Activated T-cell treated with anti-CD3 and anti-CD28 coated beads for 4 hours (primary cell): Measurements from ENCODE around the gene IQSEC3.
"Not testable (repeated sequence)": the region's sequence is repeated elsewhere in the genome, so short reads cannot be mapped to it uniquely, and the experiment has no call there.

Experiments used
- DNase-seq: peaks from one replicate; pipeline ENCODE4 v3.0.0-alpha.2; 2020

Gene IQSEC3

GRCh38 chr12:205026-205425, 138.5 kb downstream of the IQSEC3 start:
- DNase-seq: no peak

DNA sequence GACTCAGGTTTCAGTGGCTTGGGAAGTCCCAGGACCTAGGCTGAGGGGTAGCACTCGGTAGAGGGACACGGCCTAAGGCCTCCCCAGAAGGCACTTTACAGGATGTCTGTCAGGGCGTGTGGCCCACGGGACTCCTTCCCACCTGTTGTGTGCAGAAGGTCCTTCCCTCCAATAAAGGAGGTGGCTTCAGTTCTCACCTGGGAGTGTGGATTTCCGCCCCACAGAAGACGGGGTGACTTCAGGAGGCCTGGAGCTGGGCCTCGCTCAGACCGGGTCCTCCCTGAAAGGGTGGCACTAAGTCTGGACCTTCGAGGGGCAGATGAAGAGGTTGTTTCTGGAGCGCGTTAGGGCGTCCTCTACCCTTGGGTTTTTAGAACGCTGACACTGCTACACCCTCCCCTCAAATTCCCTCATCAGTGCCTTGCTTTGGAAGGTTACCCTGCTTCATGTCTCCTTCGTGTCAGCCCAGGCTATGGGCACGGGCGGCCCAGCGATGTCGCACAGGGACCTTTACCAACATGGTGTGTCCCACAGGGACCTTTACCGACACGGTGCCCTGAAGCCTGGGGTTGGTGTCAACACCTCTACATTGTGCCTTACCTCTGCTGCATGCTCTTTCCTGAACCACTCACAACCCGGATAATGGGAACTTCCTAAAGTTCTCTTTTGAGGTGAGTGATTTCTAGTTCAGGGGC, 140.3 kb downstream of the IQSEC3 start:
- DNase-seq: no peak

DNA sequence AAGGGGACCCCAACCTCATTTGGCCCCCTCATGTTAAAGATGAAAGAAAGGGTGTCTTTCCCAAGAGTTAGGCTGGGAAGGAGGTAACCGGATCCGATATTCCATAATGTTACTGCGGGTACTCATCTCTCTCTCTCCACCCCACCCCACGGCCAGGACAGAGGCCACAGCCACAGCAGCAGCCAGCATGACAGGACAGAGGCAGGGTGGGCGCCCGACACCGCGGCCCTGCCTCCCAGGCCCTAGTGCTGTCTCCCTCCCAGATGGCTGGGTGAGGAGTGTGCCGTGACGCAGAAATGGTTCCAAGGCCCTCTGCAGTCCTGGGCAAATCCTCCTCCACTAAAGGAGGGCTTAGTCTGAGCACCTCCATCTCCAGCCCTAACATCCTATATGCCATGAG, 141.2 kb downstream of the IQSEC3 start:
- no peak for DNase-seq

DNA sequence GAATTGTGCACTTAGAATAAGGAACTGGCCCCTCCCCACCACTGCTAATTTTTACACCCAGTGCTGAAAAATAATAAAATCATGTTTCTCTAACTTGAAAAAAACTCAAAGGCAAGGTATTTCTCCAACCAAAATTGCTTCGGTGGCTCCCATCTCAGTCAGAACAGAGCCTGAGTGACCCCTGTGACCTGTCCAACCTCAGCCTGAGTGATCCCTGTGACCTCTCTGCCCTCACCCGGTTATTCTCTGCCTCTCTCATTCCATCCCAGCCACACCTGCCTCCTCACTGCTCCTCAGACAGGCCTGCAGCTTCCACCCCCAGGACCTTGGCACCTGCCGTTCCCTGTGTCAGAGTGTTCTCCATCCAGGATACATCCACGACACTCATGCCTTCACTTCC, 142.2 kb downstream of the IQSEC3 start:
- no peak for DNase-seq

GRCh38 chr12:209246-209645, 142.7 kb downstream of the IQSEC3 start:
- DNase-seq: no peak

DNA sequence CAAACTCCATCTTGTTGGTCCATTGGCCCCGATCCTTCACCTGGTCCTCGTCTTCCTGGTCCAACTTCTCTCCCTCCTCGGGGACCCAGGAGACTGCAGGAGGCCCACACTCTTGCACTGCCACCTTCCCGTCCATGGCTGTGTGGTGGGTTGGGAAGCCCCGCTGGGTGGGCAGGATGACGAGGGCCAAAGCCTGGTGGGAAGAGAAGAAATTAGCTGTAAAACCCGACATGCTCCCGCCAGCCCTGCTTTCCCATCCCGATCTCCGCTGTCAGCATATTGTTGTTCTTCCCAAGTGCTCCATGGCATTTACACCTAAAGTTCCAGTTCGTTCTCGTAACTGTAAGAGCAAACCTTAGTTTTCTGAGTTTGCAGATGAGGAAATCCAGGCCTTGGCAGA, 143.3 kb downstream of the IQSEC3 start:
- DNase-seq: no peak

- no peak for DNase-seq
Observed at GRCh38 chr12:210277-211141, 143.9 kb downstream of the IQSEC3 start.

- no peak for DNase-seq
Observed at GRCh38 chr12:211142-211465, 144.5 kb downstream of the IQSEC3 start.

GRCh38 chr12:211639-212414, 145.3 kb downstream of the IQSEC3 start:
- DNase-seq: no peak

- no peak for DNase-seq
Observed at GRCh38 chr12:212415-212714, 145.8 kb downstream of the IQSEC3 start.

DNA sequence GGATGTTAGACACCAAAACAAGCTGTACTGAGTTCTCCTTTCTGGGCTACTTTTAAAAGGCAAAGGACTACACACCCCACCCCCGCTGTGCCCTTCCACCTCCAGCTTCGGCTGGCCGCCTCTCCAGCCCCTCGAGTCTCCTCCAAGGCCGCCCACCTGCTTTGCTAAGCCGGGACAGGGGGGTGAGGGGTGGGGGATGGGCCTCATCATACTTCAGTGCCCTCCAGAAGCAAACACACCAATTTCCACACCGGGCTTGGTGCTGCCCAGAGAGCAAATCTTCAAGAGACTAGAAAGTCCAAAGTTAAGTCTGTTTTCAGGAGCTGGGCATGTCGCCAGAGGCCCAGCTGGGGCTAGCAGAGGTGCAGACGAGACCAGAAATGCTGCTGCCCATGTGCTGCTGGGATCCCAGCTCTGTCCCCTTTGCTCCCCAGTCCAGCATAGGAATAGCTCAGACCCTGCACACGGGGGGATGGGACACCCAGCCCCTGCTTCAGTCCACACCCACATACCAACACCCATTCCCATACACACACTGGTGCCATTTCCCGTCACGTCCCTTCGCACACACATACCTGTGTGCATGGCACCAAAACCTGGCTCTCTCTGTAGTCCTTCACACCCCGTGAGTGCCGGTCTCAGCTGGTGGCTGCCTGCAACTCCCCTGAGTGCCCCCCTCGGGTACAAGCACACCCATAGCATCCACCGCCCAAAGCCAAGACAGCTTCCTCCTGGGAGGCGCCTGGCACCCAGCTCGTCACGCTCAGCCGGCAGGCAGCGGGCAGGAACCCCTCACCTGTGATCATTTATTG, 146.4 kb downstream of the IQSEC3 start:
- DNase-seq: no peak

DNA sequence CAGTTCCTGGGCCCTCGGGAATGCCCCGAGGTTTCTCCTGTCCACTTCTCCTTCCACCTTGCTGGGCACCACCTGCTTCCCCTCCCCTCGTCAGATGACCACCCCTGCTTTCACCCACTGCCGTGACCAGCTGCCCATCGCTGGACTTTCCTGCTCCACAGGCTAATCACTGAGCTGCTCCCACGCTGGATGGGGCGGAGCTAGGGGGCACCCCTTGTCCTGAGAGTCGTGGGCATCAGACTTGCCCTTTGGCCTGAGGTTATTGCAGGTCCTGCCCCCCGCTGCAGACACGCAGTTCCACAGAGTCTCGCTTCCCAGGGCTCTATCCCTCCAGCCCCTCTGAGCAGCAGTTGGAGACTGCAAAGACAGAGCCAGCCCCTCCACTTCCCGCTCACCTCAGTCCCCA, 147.0 kb downstream of the IQSEC3 start:
- DNase-seq: no peak

DNA sequence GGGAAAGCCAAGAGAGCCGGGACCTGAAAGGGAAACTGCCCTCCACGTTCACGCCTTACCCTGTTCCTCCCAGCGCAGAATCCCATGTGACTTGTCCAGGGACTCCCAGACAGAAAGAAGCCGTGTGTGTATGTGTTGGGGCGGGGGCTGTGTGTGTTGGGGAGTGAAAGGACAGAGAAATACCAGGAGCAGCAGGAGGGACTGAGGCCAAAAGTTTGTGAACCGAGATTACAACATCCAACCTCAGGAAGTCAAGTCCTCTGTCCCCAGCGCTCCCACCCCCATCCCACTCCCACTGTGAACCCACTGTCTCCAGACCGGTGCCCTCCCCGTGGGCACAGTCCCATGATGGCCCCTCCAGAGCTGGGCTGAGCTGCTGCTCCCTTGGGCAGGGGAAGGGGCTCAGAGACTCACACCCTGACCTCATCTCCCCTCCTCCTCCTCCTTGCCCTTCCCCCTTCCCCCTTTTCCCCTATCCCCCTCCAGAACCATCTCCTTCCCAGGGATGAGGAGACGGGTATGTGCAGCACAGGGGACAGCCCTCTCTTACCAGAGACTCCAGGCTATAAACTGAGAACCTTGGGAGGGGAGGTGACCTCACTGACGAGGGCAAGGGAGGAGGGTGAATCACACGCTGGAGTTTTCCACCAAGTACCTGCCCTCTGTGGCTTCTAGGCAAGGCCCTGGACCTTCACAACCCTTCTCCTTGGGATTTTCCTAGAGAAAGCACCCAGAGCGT, 147.6 kb downstream of the IQSEC3 start, which contains the start of gene SLC6A12:
SLC6A12 (minus strand) TSS at position 155 of the 739 bp plus-strand sequence. CDS start 4,171 bp downstream, outside the sequence.
- DNase-seq: no peak

- DNase-seq: no peak
Observed at GRCh38 chr12:215116-215515, 148.5 kb downstream of the IQSEC3 start.

DNA sequence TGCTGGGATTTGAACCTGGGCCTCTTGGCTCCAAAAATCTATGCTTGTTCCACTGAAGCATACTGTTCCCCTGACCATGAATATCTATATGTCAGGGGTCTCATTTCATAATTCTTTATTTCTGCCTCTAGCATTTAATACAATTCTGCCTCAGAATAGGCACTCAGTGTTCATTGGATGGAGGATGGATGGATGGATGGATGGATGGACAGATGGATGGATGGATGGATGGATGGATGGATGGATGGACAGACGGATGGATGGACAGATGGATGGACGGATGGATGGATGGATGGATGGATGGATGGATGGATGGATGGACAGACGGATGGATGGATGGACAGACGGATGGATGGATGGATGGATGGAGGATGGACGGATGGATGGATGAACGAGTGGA, 150.5 kb downstream of the IQSEC3 start:
- DNase-seq: not testable (repeated sequence)

DNA sequence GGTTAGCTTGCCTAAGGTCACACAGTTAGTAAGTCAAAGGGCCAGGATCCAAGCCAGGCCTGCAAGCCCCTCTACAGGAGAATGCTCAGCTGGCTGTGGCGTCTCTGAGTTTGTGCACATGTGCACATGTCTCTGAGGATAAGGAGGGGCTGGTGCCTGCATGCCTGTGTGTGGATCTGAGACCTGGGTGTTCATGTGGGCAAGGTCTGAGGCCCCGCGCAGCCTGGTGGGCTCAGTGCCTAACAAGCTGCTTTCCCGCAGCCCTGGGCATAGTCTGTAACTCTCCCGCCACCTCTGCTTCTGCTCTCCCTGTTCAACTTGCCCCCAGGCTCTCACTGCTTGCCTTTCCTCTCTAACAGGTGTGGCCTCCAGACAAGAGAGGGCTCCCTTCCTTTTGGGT, 151.7 kb downstream of the IQSEC3 start:
- no peak for DNase-seq

- DNase-seq: no peak
Observed at GRCh38 chr12:218728-219590, 152.4 kb downstream of the IQSEC3 start.

- no peak for DNase-seq
Observed at GRCh38 chr12:219891-220352, 153.4 kb downstream of the IQSEC3 start.

DNA sequence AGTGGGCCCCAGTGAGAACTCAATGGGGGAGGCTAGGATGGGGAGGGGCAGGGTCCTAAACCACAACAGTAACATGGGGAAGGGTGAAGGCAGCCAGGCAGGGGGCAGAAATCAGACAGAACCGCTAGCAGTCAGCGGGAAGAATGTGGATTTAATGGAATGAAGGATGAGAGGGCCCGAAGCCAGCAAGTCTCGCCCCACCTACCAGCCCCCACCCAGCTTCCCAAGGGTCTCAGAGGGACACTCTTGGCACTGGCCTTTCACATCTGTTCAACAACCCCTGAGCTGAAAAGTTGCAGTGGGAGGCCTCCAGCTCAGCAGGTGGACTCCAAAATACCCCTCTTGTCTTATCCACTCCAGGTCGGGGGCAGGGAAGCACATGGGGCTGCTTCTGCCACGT, 153.9 kb downstream of the IQSEC3 start:
- no peak for DNase-seq

- no peak for DNase-seq
Observed at GRCh38 chr12:220946-221550, 154.5 kb downstream of the IQSEC3 start.

- no peak for DNase-seq
Observed at GRCh38 chr12:221736-222135, 155.2 kb downstream of the IQSEC3 start.
